Superior temporal gyrus (tissue), 1 donor: ENCODE data around the gene LRRC43.

ENCODE experiments used
- DNase-seq: peaks from one replicate; pipeline ENCODE4 v3.0.0-alpha.2; 2016; ENCODE audit errors: extremely low spot score

LRRC43 gene

DNA sequence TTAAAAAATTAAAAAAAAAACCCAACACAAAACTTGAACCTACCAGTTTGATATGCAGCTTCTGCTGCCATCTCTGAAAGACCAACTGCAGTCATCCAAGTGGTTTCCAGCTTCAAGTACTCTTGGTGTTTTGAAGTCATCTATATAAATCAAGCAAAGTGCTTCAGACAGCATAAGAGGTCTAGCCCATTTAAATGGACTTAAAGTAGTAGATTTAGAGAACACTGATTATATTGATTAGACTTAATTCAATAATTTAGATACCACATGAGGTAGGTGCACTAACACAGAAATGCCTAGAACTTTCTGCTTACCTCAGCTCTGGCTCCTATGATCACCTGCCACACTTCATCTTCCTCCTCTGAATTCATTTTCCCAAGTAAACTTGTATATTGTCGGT is 33.5 kb downstream of the LRRC43 start:
- DNase-seq: no peak

DNA sequence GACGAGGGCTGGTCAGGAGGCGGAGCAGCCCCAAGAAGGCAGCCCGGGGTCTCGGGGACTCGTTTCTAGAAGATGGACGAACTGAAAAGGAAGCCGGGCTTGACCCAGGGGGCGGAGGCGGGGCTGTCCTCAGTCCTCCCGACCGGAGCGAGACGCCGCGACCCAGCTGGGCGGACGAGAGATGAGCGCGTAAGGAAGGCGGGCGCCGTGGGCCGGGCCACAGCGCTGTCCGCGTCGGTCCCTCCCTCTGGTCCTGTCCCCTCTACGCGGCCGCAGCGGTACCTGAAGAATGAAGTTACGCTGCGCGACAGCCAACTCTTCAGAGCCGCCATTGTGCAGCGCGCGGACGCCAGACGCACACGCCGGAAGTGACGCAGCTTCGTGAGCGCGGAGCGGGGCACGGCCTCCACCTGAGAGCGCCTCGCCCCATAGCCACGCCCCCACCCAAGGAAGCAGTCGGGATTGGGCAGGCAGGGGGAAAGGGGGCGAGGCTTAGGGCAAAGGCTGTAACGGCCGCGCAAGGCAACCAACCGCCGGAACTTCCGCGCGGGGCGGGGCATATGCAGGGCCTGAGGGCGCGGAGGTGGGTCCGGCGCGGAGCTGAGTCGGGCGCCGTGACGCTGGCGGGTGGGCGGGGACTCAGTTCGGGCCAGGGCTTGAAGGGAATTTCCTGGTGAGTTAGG is 42.9 kb downstream of the LRRC43 start, which contains the start of gene DIABLO:
Gene DIABLO, minus strand, starts transcription at position 370 of the 683 bp plus-strand sequence. Its CDS starts 38 bp downstream, at position 332.
- peak; percentile 99 for DNase-seq

- DNase-seq: no peak
Measured at GRCh38 chr12:122226366-122227125, 43.6 kb downstream of the LRRC43 start.

DNA sequence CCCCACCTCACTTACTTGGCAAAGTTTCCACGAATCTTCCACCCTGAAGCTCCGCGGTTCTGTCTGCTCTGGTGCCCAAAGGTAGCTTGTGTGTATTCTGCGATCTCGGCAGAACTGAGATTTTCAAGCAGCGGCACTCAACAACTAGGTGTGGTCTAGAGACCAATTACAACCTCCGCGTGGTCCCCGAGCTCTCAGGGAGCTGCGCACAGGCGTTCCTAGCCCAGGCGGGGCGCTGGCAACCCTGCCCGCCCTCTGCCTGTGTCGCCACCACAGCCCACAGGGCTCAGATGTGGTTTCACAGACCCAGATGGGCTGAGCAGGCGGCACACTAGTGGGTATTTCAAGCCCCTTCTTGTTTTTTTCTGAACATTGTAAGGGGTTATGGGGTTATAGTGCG is 44.4 kb downstream of the LRRC43 start:
- DNase-seq: no peak

- no peak for DNase-seq
Measured at GRCh38 chr12:122228092-122228491, 45.2 kb downstream of the LRRC43 start.

DNA sequence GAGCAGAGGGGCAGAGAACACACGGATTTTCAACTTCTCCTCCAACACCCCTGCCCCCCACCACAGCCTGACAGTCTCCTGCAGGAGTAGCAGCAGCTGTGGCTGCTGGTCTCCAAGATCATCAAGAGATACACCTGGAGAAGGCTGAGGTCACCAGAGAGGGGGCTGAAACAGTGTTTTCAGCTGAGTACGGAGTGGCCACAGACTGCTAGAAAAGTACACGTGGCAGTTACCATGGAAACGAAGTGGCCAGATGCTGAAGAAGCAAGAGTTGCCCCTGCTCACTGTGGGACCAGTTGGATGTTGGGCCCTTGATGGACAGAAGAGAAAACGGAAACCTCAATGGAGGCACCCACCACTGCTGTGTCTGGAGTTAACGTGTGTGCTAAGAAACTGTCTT is 47.9 kb downstream of the LRRC43 start:
- DNase-seq: no peak

- no peak for DNase-seq
Measured at GRCh38 chr12:122232691-122233090, 49.8 kb downstream of the LRRC43 start.

GRCh38 chr12:122235741-122236140 is 52.8 kb downstream of the LRRC43 start:
- DNase-seq: no peak

DNA sequence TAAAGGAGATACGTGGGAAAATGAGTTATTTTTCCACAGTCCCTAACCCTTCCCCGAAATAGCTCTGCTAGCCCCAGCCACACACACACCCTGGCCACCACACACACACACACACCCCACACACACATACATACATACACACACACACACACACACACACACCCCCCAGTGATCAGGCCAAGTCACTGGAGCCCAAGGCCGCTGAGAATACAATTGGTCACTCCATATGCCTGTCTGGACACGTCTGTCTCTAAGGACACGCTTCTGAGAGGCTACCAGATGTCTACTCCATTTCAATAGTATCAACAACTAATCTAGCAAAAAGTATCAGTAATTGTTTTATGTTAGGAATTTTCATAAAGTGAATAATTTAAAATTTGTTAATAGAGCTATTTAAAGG is 55.9 kb downstream of the LRRC43 start:
- DNase-seq: no peak

- DNase-seq: no peak
Measured at GRCh38 chr12:122243965-122244364, 61.0 kb downstream of the LRRC43 start.

DNA sequence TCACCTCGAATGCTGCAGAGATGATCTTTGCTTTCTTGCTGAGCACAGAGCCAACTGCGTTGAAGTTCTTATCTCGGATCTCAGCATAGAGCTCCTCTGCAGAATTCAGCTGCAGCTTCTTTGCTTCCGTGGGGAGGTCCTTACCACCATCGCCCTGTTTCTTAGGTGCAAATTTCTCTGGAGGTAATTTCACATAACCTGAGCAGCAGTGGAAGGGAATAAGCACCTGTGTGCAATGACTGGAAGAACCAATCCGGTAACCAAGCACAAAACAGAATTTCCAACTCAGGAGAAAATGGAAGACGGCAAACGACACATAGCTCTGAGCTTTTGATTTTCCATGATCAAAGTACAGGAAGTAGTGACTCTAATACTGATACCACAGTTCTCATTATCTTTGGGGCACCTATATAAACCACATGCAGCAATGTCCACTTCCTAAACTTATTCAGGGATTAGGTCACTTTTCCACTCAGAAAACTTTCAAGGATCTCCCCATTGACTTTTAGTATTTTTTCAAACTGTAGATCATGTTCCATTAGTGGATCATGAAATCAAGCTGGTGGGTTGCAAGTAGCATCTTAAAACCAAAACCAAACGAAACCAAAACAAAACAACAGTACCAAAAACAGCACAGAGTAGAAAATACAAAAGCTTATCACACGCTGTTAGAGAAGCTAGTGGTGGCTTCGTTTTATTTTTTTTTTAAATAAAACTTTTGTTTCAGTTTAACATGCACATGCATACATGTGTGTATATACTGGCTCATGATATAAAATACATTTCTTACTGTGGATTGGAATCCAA is 61.8 kb downstream of the LRRC43 start:
- DNase-seq: no peak

DNA sequence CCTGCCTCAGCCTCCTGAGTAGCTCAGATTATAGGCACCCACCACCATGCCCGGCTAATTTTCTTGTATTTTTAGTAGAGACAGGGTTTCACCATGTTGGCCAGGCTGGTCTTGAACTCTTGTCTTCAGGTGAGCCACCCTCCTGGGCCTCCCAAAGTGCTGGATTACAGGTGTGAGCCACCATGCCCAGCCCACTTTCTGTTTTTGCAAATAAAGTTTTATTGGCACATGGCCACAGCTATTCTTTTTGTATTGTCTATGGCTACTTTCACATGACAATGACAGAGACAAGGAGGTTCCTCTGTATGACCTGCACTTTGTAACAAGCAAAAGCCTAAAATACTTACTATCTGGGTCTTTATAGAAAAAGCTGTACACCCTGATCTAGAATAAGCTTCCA is 62.6 kb downstream of the LRRC43 start:
- DNase-seq: no peak

DNA sequence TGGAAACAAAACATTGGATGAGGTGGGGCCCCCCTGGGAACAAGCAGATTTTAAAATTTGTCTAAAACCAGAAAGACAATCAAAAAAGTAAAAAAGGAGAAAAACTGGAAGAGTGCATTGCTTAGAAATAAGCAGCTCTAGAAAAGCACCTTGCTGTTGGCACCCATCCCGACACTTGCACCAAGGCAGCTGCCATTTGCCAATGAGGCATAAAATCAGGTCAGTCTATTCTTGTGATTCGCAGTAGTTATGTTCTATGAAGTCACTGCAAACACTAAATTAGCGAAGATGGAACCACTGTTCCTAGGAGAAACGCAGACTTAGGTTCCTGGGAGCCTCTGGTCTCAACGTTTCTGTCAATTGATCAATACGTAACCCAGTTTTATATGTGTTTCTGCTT is 67.1 kb downstream of the LRRC43 start:
- no peak for DNase-seq

DNA sequence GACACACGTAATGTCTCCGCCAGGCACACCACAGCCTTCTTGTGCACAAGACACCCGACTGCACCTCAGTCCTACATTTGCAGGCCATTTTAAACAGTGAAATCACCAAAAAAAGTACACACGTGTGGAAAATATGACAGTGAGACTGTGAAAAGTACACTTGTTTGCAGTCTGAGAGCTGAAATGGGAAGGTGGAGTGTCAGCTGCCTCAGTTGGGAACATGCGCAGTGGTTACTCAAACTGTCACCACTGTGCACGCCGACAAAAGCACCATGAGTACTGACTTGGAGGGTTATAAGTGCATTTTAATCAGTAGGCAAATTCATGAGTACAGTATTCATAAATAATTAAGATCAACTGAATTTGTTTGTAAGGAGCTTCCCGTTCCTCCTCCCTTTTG is 67.6 kb downstream of the LRRC43 start:
- DNase-seq: no peak
